WERI-Rb-1 (cell line): ENCODE data around the gene C16orf46.
"Not testable (repeated sequence)": the region's sequence is repeated elsewhere in the genome, so short reads cannot be mapped to it uniquely, and the experiment has no call there.

ENCODE experiments used
- DNase-seq: peaks from one replicate; pipeline ENCODE4 v3.0.0-alpha.2; 2020
- H3K27ac ChIP-seq: fragments of 250-450 bp; sonication (Bioruptor Pico); 2 replicates; pipeline ENCODE4 v1.5.1; 2020; ENCODE audit warnings: mild to moderate bottlenecking, moderate library complexity
- H3K27me3 ChIP-seq: fragments of 250-450 bp; sonication (Bioruptor Pico); 2 replicates; pipeline ENCODE4 v1.5.1; 2021; ENCODE audit warnings: mild to moderate bottlenecking, low read depth, moderate library complexity; ENCODE audit not compliant: insufficient read depth, severe bottlenecking
- H3K36me3 ChIP-seq: fragments of 250-450 bp; sonication (Bioruptor Pico); 2 replicates; pipeline ENCODE4 v1.5.1; 2020; ENCODE audit warnings: mild to moderate bottlenecking, moderate library complexity
- H3K4me3 ChIP-seq: 2 replicates; pipeline ENCODE4 v1.5.1; 2011; ENCODE audit warnings: low read depth, mild to moderate bottlenecking, control low read depth, low read length
- H3K9me3 ChIP-seq: fragments of 250-450 bp; sonication (Bioruptor Pico); 2 replicates; pipeline ENCODE4 v1.5.1; 2021; ENCODE audit warnings: mild to moderate bottlenecking, moderate library complexity; ENCODE audit not compliant: severe bottlenecking
- TF ChIP-seq, protein P1 (sequence below): IDR thresholded peaks from 2 replicates; pipeline ENCODE4 v1.5.1; 2011; ENCODE audit warnings: low read depth, mild to moderate bottlenecking, control low read depth, inconsistent platforms, low read length

C16orf46 gene

DNA sequence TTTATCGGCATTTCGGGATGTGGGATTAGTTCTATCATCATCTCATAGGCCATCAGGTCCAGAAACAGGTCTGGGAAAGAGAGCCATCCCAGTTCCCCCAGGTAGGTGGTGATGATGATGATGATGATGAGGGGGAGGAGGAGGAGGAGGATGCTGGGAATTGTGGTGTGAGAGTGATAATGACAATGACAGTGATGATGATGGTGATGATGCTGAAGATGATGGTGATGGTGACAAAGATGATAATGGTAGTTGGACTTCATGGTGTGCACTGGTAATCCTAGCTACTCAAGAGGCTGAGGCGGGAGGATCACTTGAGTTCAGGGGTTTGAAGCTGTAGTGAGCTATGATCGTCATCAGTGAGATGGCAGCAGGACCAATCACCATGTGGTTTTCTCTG, 35.4 kb upstream of the C16orf46 start:
- Histone ChIP-seq H3K4me3 (no peak overlapping the region), H3K36me3 (no peaks in the 10 kb centered on the region), H3K27me3 (no peaks in the 10 kb centered on the region), H3K9me3 (no peaks in the 10 kb centered on the region), H3K27ac (no peak overlapping the region)
- TF ChIP-seq, protein P1, sequence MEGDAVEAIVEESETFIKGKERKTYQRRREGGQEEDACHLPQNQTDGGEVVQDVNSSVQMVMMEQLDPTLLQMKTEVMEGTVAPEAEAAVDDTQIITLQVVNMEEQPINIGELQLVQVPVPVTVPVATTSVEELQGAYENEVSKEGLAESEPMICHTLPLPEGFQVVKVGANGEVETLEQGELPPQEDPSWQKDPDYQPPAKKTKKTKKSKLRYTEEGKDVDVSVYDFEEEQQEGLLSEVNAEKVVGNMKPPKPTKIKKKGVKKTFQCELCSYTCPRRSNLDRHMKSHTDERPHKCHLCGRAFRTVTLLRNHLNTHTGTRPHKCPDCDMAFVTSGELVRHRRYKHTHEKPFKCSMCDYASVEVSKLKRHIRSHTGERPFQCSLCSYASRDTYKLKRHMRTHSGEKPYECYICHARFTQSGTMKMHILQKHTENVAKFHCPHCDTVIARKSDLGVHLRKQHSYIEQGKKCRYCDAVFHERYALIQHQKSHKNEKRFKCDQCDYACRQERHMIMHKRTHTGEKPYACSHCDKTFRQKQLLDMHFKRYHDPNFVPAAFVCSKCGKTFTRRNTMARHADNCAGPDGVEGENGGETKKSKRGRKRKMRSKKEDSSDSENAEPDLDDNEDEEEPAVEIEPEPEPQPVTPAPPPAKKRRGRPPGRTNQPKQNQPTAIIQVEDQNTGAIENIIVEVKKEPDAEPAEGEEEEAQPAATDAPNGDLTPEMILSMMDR: no peak
- DNase-seq: no peak

DNA sequence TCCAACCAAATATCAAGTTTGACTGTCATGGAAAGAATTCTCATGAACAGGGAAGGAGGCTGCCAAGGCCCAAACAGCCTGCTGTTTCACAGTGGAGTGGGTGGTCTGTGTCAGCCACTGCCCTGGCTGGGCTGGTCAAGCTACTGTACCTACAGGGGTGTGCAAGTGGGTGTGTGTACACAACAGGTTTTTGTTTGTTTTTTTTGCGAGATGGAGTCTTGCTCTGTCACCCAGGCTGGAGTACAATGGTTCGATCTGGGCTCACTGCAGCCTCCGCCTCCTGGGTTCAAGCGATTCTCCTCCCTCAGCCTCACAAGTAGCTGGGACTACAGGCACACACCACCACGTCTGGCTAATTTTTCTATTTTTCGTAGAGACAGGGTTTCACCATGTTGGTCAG, 32.2 kb upstream of the C16orf46 start:
- not testable (repeated sequence) for H3K9me3 ChIP-seq, H3K27me3 ChIP-seq, DNase-seq, H3K36me3 ChIP-seq, H3K4me3 ChIP-seq, H3K27ac ChIP-seq

DNA sequence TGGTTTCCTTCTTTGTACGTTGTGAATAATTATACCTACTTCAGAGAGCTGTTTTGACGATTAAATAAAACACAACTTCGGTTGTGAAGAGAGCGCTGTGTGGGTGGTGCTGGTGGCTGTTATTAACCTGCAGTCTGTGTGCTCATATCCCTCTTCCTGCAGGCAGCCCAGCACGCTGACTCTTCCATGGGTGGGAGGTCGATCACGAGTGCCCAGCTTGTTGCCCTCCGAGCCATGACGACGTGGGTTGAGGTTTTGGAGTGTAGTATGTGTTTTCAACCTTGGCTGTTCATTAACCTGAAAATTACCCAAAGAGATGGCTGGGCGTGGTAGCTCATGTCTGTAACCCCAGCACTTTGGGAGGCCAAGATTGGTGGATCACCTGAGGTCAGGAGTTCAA, 30.5 kb upstream of the C16orf46 start:
- H3K27me3 ChIP-seq: no peaks in the 10 kb centered on the region
- no peaks in the 10 kb centered on the region for H3K9me3 ChIP-seq
- DNase-seq: no peak
- H3K36me3 ChIP-seq: no peaks in the 10 kb centered on the region
- H3K4me3 ChIP-seq: no peak overlapping the region
- TF ChIP-seq, protein P1: no peak
- H3K27ac ChIP-seq: no peak overlapping the region

DNA sequence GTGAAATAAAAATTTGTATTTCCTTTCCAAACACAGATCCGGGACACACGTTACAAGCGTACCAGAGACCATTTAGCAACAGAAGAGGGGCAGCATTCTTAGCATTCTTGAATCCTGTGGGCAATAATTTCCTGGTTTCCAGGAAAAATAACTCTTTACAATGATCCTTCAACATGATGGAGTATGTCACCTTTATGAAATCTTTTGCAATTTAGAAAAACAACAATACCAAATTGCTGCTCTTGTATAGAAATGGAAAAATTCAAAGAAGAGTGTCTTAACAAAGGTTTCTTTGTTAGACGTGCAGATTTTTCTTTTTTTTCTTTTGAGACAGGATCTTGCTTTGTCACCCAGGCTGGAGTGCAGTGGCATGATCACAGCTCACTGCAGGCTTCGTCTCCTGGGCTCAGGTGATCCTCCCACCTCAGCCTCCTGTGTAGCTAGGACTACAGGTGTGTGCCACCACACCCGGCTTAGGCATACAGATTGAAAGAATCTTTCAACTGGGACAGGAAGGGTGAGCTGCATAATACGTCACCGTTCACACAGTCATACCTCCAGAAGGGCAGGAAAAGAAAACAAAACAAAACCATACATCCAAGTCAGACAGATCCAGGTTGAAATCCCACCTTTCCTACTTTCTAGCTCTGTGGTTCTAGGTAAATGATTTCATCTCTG, 29.9 kb upstream of the C16orf46 start:
- Histone ChIP-seq H3K27me3 (no peaks in the 10 kb centered on the region), H3K36me3 (no peaks in the 10 kb centered on the region), H3K4me3 (no peak overlapping the region), H3K9me3 (no peaks in the 10 kb centered on the region), H3K27ac (no peak overlapping the region)
- TF ChIP-seq, protein P1: no peak
- no peak for DNase-seq

DNA sequence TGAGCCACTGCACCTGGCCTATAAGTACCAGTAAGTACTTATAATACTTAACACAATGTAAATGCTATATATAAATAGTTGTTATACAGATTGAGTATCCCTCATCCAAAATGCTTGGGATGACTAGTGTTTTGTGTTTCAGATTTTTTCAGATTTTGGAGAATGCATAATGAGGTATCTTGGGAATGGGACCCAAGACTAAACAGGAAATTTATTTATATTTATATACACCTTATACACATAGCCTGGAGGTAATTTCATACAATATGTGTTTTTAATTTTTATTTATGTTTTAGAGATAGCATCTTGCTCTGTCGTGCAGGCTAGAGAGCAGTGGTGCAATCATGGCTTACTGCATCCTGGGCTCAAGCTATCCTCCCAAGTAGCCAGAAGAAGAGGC, 28.9 kb upstream of the C16orf46 start:
- H3K9me3 ChIP-seq: no peaks in the 10 kb centered on the region
- no peak overlapping the region for H3K27ac ChIP-seq
- TF ChIP-seq, protein P1: no peak
- no peaks in the 10 kb centered on the region for H3K36me3 ChIP-seq
- no peak for DNase-seq
- H3K27me3 ChIP-seq: no peaks in the 10 kb centered on the region
- H3K4me3 ChIP-seq: no peak overlapping the region

DNA sequence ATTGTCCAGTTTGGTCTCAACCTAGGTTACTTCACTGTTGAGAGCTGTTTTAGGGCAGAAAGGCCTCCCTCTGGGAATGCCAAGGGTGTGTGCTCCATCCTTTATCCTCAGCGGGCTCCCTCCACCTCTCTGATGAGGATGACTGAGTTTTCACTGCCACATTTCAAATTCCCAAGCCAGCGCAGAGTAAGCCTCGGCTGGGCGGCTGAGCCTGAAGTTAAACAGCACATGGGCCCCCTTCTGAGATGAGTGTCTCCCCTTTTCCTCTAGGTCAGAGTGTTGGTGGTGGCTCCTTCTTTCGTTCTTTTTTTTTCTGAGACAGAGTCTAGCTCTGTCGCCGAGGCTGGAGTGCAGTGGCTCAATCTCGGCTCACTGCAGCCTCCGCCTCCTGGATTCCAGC, 24.7 kb upstream of the C16orf46 start:
- Histone ChIP-seq H3K9me3 (no peaks in the 10 kb centered on the region), H3K4me3 (no peak overlapping the region), H3K27ac (no peak overlapping the region), H3K27me3 (no peaks in the 10 kb centered on the region), H3K36me3 (no peaks in the 10 kb centered on the region)
- no peak for DNase-seq
- TF ChIP-seq, protein P1: no peak
